CD14-positive monocyte (primary cell): Measurements from ENCODE around the gene INSIG2. TPM values are rescaled to one million over a fixed set of nuclear protein-coding genes. Genes with fewer than 3 reads are reported as not detected.

Experiments
- DNase-seq, 3 donors: peaks; one replicate each; pipeline ENCODE4 v3.0.0-alpha.2; 2011 to 2022
- H2AFZ ChIP-seq: 2 replicates; pipeline ENCODE4 v1.6.0; 2012; ENCODE audit warnings: mild to moderate bottlenecking, low read depth, low read length, inconsistent platforms; ENCODE audit not compliant: insufficient read depth, poor library complexity, severe bottlenecking
- H3K27ac ChIP-seq, 2 donors: 1 replicate in 1 of 2; 2 replicates in 1 of 2; pipeline ENCODE4 v1.5.1; 2012 to 2013; ENCODE audit warnings: low read length in 2 of 2, control low read depth in 1 of 2, inconsistent platforms in 1 of 2, low read depth in 1 of 2, mild to moderate bottlenecking in 1 of 2
- H3K27me3 ChIP-seq, 2 donors: one replicate each; pipeline versions ENCODE4 v1.6.0 to v1.6.1; 2011 to 2013; ENCODE audit warnings: low read length in 2 of 2; ENCODE audit not compliant: control insufficient read depth in 2 of 2, insufficient read depth in 2 of 2
- H3K36me3 ChIP-seq, 2 donors: replicated peaks in 1 of 2; 1 replicate in 1 of 2; 2 replicates in 1 of 2; pipeline versions ENCODE4 v1.5.1 to v1.6.1; 2012 to 2013; ENCODE audit warnings: low read length in 2 of 2, control low read depth in 1 of 2, inconsistent platforms in 1 of 2, mild to moderate bottlenecking in 1 of 2; ENCODE audit not compliant: insufficient read depth in 2 of 2, control insufficient read depth in 1 of 2
- H3K4me1 ChIP-seq, 2 donors: 1 replicate in 1 of 2; 2 replicates in 1 of 2; pipeline versions ENCODE4 v1.5.1 to v1.6.1; 2012 to 2013; ENCODE audit warnings: low read length in 2 of 2, control low read depth in 1 of 2, inconsistent platforms in 1 of 2, mild to moderate bottlenecking in 1 of 2, moderate library complexity in 1 of 2; ENCODE audit not compliant: insufficient read depth in 2 of 2, control insufficient read depth in 1 of 2
- H3K4me2 ChIP-seq: replicated peaks from 2 replicates; pipeline ENCODE3; 2012; ENCODE audit warnings: low read length, moderate library complexity, mild to moderate bottlenecking; ENCODE audit not compliant: poor library complexity, severe bottlenecking; ENCODE audit errors: extremely low read depth
- H3K4me3 ChIP-seq, 3 experiments: fragments of 200-600 bp in 1 of 3; sonication (generic) in 1 of 3; replicated peaks in 1 of 3; 1 replicate in 2 of 3; 2 replicates in 1 of 3; pipeline ENCODE4 v1.5.1; 2011 to 2013; ENCODE audit warnings: low read length in 3 of 3, mild to moderate bottlenecking in 3 of 3, control low read depth in 2 of 3, low read depth in 2 of 3, inconsistent platforms in 1 of 3, moderate library complexity in 1 of 3
- H3K79me2 ChIP-seq: 2 replicates; pipeline ENCODE4 v1.6.0; 2012; ENCODE audit warnings: mild to moderate bottlenecking, control low read depth, inconsistent platforms, low read length, moderate library complexity; ENCODE audit not compliant: insufficient read depth
- H3K9ac ChIP-seq: 2 replicates; pipeline ENCODE4 v1.6.0; 2017; ENCODE audit warnings: low read length, mild to moderate bottlenecking; ENCODE audit not compliant: insufficient read depth, poor library complexity, severe bottlenecking
- H3K9me3 ChIP-seq, 2 donors: replicated peaks in 1 of 2; 1 replicate in 1 of 2; 2 replicates in 1 of 2; pipeline versions ENCODE4 v1.5.1 to v1.6.1; 2012 to 2013; ENCODE audit warnings: low read length in 2 of 2, control low read depth in 1 of 2; ENCODE audit not compliant: control insufficient read depth in 1 of 2, insufficient read depth in 1 of 2
- H4K20me1 ChIP-seq: 2 replicates; pipeline ENCODE4 v1.6.0; 2012; ENCODE audit warnings: mild to moderate bottlenecking, low read length, control low read depth, moderate library complexity; ENCODE audit not compliant: insufficient read depth
- H3K27ac Mint-ChIP-seq, 7 donors: one replicate each; pipeline ENCODE4 v1.8.0; 2020; ENCODE audit warnings: mild to moderate bottlenecking in 7 of 7, mixed read lengths in 7 of 7, moderate library complexity in 6 of 7, inconsistent platforms in 2 of 7
- H3K27me3 Mint-ChIP-seq, 3 donors: one replicate each; pipeline ENCODE4 v1.8.0; 2021 to 2022; ENCODE audit warnings: low read depth in 3 of 3, mild to moderate bottlenecking in 3 of 3, mixed read lengths in 3 of 3, moderate library complexity in 3 of 3, inconsistent platforms in 1 of 3
- H3K36me3 Mint-ChIP-seq, 2 donors: one replicate each; pipeline ENCODE4 v1.8.0; 2020; ENCODE audit warnings: mixed read lengths in 2 of 2, inconsistent platforms in 1 of 2, mild to moderate bottlenecking in 1 of 2
- H3K4me1 Mint-ChIP-seq: one replicate; pipeline ENCODE4 v1.8.0; 2020; ENCODE audit warnings: mild to moderate bottlenecking, mixed read lengths
- H3K4me3 Mint-ChIP-seq, 2 donors: one replicate each; pipeline ENCODE4 v1.8.0; 2020; ENCODE audit warnings: mild to moderate bottlenecking in 2 of 2, mixed read lengths in 2 of 2, moderate library complexity in 1 of 2
- H3K9me3 Mint-ChIP-seq, 7 donors: one replicate each; pipeline ENCODE4 v1.8.0; 2020 to 2022; ENCODE audit warnings: mixed read lengths in 7 of 7, mild to moderate bottlenecking in 6 of 7, moderate library complexity in 6 of 7, inconsistent platforms in 2 of 7
- WGBS: methylation state at CpG from one replicate; pipeline ENCODE4 v1.1.5; 2013; ENCODE audit warnings: missing lambda C conversion rate; ENCODE audit not compliant: insufficient coverage; 5-methylcytosine and 5-hydroxymethylcytosine counted together
- intact Hi-C, 2 donors: fragments of 100-400 bp; cut with micrococcal nuclease; formaldehyde crosslinking; loops; one replicate each; pipeline versions ENCODE4 v1.15.0 to v1.15.1; 2023
- polyA plus RNA-seq, 3 donors: library from polyadenylated mRNA; depleted of rRNA in 1 of 3; unstranded in 2 of 3; stranded (reverse) in 1 of 3; fragments of 300-500 nt in 2 of 3; fragments of >200 nt in 1 of 3; fragmentation: Illumina TruSeq in 2 of 3; gene quantifications; 1 replicate in 2 of 3; 2 replicates in 1 of 3; pipeline ENCODE4 v1.2.3, GENCODE V29; 2012 to 2021
- TF ChIP-seq, protein P1 (sequence below): fragments of 200-600 bp; IDR thresholded peaks from one replicate; pipeline ENCODE4 v1.8.0; 2022; ENCODE audit warnings: antibody characterized with exemption, mild to moderate bottlenecking

Gene INSIG2
- polyA plus RNA-seq, 3 donors, result 13.6 to 17.2 (median 14.8) TPM

DNA sequence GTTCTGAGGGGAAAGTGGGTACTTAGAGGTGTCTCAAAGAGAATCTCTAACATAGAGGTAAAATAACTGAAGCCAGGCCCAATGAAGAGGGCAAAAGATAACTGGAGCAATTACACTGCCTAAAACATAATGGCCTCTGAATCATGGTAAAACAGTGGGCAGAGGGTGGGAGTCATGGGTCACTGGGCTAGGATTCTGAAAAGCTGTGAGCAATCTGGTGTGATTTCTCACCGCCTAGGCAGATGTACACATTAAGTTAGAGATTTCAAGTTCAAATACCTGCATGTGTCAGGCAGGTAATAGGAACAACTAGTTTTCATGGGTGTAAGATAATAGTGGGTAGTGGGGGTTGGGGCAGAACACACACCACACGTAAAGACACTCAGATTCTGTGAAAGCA is 45.6 kb downstream of the INSIG2 start:
- Mint-ChIP-seq H3K9me3 (no peaks in the 10 kb centered on the region), H3K4me1 (peaks cover 2% of the 10 kb centered on the region), H3K27me3 (peaks cover 0 to 8% (median 2%) of the 10 kb centered on the region in 3 donors), H3K4me3 (no peak overlapping the region), H3K27ac (no peak overlapping the region), H3K36me3 (no peaks in the 10 kb centered on the region)
- H3K9me3 ChIP-seq, result no peaks in the 10 kb centered on the region
- no peaks in the 10 kb centered on the region for H3K36me3 ChIP-seq
- TF ChIP-seq, protein P1, sequence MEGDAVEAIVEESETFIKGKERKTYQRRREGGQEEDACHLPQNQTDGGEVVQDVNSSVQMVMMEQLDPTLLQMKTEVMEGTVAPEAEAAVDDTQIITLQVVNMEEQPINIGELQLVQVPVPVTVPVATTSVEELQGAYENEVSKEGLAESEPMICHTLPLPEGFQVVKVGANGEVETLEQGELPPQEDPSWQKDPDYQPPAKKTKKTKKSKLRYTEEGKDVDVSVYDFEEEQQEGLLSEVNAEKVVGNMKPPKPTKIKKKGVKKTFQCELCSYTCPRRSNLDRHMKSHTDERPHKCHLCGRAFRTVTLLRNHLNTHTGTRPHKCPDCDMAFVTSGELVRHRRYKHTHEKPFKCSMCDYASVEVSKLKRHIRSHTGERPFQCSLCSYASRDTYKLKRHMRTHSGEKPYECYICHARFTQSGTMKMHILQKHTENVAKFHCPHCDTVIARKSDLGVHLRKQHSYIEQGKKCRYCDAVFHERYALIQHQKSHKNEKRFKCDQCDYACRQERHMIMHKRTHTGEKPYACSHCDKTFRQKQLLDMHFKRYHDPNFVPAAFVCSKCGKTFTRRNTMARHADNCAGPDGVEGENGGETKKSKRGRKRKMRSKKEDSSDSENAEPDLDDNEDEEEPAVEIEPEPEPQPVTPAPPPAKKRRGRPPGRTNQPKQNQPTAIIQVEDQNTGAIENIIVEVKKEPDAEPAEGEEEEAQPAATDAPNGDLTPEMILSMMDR, result no peak
- WGBS, result 90% methylated on average over 1 of the region's 2 CpGs
- H3K9ac ChIP-seq, result no peak overlapping the region
- intact Hi-C loops, result no loop called here
- DNase-seq, result no peak
- no peaks in the 10 kb centered on the region for H3K79me2 ChIP-seq
- no peak overlapping the region for H3K4me2 ChIP-seq
- no peaks in the 10 kb centered on the region for H3K27me3 ChIP-seq
- no peaks in the 10 kb centered on the region for H4K20me1 ChIP-seq
- H2AFZ ChIP-seq, result no peak overlapping the region
- no peaks in the 10 kb centered on the region for H3K4me1 ChIP-seq
- H3K27ac ChIP-seq, result no peak overlapping the region
- H3K4me3 ChIP-seq, result no peak overlapping the region

DNA sequence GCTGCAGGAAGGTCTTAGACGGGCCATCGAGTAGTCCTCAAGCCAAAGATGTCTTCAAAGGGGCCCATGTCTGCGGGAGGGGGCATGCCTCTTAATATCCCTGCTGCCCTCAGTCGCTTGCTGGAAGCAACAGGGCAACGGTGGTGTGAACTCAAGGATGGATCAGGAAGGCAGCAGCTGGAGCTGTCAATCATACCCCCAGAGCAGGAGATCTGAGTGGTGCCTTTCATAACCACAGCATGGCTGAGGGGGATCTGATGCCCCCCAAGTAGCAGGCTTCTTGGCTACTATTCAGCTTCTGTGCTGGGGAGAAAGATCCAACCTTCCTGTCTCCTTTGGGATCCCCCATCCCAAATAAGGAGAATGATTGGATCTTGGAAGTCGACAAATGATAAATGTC is 46.4 kb downstream of the INSIG2 start:
- Histone ChIP-seq H3K4me2 (no peak overlapping the region), H3K27me3 (no peaks in the 10 kb centered on the region), H3K79me2 (no peaks in the 10 kb centered on the region), H3K4me1 (no peaks in the 10 kb centered on the region), H3K4me3 (no peak overlapping the region), H3K27ac (no peak overlapping the region), H3K36me3 (no peaks in the 10 kb centered on the region), H4K20me1 (no peaks in the 10 kb centered on the region), H2AFZ (no peak overlapping the region), H3K9ac (no peak overlapping the region), H3K9me3 (no peaks in the 10 kb centered on the region)
- no peak for DNase-seq
- Mint-ChIP-seq H3K9me3 (no peaks in the 10 kb centered on the region), H3K4me3 (no peak overlapping the region), H3K36me3 (no peaks in the 10 kb centered on the region), H3K27ac (no peak overlapping the region), H3K4me1 (peaks cover 2% of the 10 kb centered on the region), H3K27me3 (peaks cover 0 to 5% (median 2%) of the 10 kb centered on the region in 3 donors)
- intact Hi-C loops, result no loop called here
- 86% methylated on average over 5 of the region's 6 CpGs for WGBS
- TF ChIP-seq, protein P1, result no peak
